Caco-2 (cell line): ENCODE results near the gene NKAIN1. TPM values are rescaled to one million over a fixed set of nuclear protein-coding genes. Genes with fewer than 3 reads are reported as not detected.

Source experiments
- BruUV-seq: library from RNA; stranded (reverse); fragments of 400-500 nt; replicated peaks from 2 replicates; lab custom pipeline; 2021; lab: Mats Ljungman, UMichigan
- CTCF ChIA-PET: fragments of 300-600 bp; sonication (Branson Sonifier 250); formaldehyde crosslinking; loops from one replicate; lab custom pipeline; 2022; ENCODE audit warnings: antibody characterized with exemption; lab: Charles Lee
- POLR2A ChIA-PET: fragments of 300-600 bp; sonication (Branson Sonifier 250); formaldehyde crosslinking; loops from one replicate; lab custom pipeline; 2022; ENCODE audit warnings: antibody characterized with exemption; lab: Charles Lee
- DNase-seq, 2 experiments: peaks; one replicate each; pipeline versions ENCODE4 v3.0.0 to v3.0.0-alpha.2; 2020 to 2022
- H3K27me3 ChIP-seq: replicated peaks from 2 replicates; pipeline ENCODE4 v1.6.0; 2011; ENCODE audit warnings: low read length; ENCODE audit not compliant: control insufficient read depth, insufficient read depth
- H3K36me3 ChIP-seq: 2 replicates; pipeline ENCODE4 v1.5.1; 2011; ENCODE audit warnings: low read length; ENCODE audit not compliant: control insufficient read depth, insufficient read depth
- H3K4me1 ChIP-seq: fragments of 250-450 bp; sonication (Bioruptor Pico); 2 replicates; pipeline ENCODE4 v1.5.1; 2020; ENCODE audit warnings: mild to moderate bottlenecking
- H3K4me3 ChIP-seq: 2 replicates; pipeline ENCODE4 v1.5.1; 2011; ENCODE audit warnings: low read depth, mild to moderate bottlenecking, control low read depth, low read length
- H3K9me3 ChIP-seq: fragments of 250-450 bp; sonication (Bioruptor Pico); 2 replicates; pipeline ENCODE4 v1.5.1; 2020; ENCODE audit warnings: mild to moderate bottlenecking, moderate library complexity
- H3K27ac Mint-ChIP-seq: one replicate; pipeline ENCODE4 v1.8.0; 2022; ENCODE audit warnings: mixed read lengths; ENCODE audit not compliant: unreplicated experiment
- H3K27me3 Mint-ChIP-seq: one replicate; pipeline ENCODE4 v1.8.0; 2022; ENCODE audit warnings: mixed read lengths; ENCODE audit not compliant: insufficient read depth, unreplicated experiment
- H3K36me3 Mint-ChIP-seq: one replicate; pipeline ENCODE4 v1.8.0; 2022; ENCODE audit warnings: mild to moderate bottlenecking, mixed read lengths; ENCODE audit not compliant: insufficient read depth, unreplicated experiment
- H3K4me1 Mint-ChIP-seq: one replicate; pipeline ENCODE4 v1.8.0; 2022; ENCODE audit warnings: low read depth, mixed read lengths; ENCODE audit not compliant: unreplicated experiment
- H3K4me3 Mint-ChIP-seq: one replicate; pipeline ENCODE4 v1.8.0; 2022; ENCODE audit warnings: mild to moderate bottlenecking, moderate library complexity, mixed read lengths; ENCODE audit not compliant: unreplicated experiment
- H3K9me3 Mint-ChIP-seq: one replicate; pipeline ENCODE4 v1.8.0; 2022; ENCODE audit warnings: mixed read lengths; ENCODE audit not compliant: unreplicated experiment
- CTCF ChIP-seq, 2 experiments: fragments of 200-600 bp in 1 of 2; IDR thresholded peaks; 1 replicate in 1 of 2; 2 replicates in 1 of 2; pipeline versions ENCODE4 v1.5.1 to v1.8.0; 2011 to 2022; ENCODE audit warnings: antibody characterized with exemption in 1 of 2, control low read depth in 1 of 2, inconsistent platforms in 1 of 2, low read depth in 1 of 2, low read length in 1 of 2, mild to moderate bottlenecking in 1 of 2, moderate library complexity in 1 of 2; ENCODE audit not compliant: insufficient read depth in 1 of 2, severe bottlenecking in 1 of 2, unreplicated experiment in 1 of 2
- intact Hi-C: fragments of 100-400 bp; cut with micrococcal nuclease; formaldehyde crosslinking; loops from one replicate; pipeline ENCODE4 v1.10.0; 2022; ENCODE audit not compliant: unreplicated experiment
- total RNA-seq: library from RNA; stranded (reverse); gene quantifications from 2 replicates; pipeline ENCODE4 v1.2.3, GENCODE V29; 2022

Gene NKAIN1
- total RNA-seq, 1 experiment from 2014 or later = not detected

- no peak for DNase-seq
- Mint-ChIP-seq H3K9me3 (no peaks in the 10 kb centered on the region), H3K4me1 (no peaks in the 10 kb centered on the region), H3K27me3 (no peaks in the 10 kb centered on the region), H3K4me3 (no peak overlapping the region), H3K27ac (no peak overlapping the region), H3K36me3 (no peaks in the 10 kb centered on the region)
- BruUV-seq = no TSS peak
- POLR2A ChIA-PET = interaction anchor here (0.6 kb wide), 2 partner anchors 28 to 103 kb away, joined by 5 to 6 read pairs; partner anchors contain the start of gene ZCCHC17
- intact Hi-C loops = no loop called here
- no peak overlapping the region for H3K4me3 ChIP-seq
- no peaks in the 10 kb centered on the region for H3K4me1 ChIP-seq
- TF ChIP-seq CTCF (IDR thresholded peaks at IDR 0.05; ENCODE audit: insufficient read depth in 1 of 2, low read depth in 1 of 2, low read length in 1 of 2, severe bottlenecking in 1 of 2, unreplicated experiment in 1 of 2) = no peak
- no peaks in the 10 kb centered on the region for H3K27me3 ChIP-seq
- no peaks in the 10 kb centered on the region for H3K36me3 ChIP-seq
- no peaks in the 10 kb centered on the region for H3K9me3 ChIP-seq
- CTCF ChIA-PET = interaction anchor here (0.7 kb wide), 1 partner anchor 78 kb away, joined by 3 read pairs; no protein-coding TSS in a partner anchor
These were observed 46.0 kb downstream of the NKAIN1 start for GRCh38 chr1:31193729-31194128.

- Histone ChIP-seq H3K4me1 (no peaks in the 10 kb centered on the region), H3K36me3 (no peaks in the 10 kb centered on the region), H3K4me3 (no peak overlapping the region), H3K9me3 (no peaks in the 10 kb centered on the region), H3K27me3 (no peaks in the 10 kb centered on the region)
- Mint-ChIP-seq H3K36me3 (no peaks in the 10 kb centered on the region), H3K27ac (no peak overlapping the region), H3K4me3 (no peak overlapping the region), H3K9me3 (no peaks in the 10 kb centered on the region), H3K4me1 (no peaks in the 10 kb centered on the region), H3K27me3 (peaks cover 5% of the 10 kb centered on the region)
- TF ChIP-seq CTCF (IDR thresholded peaks at IDR 0.05; ENCODE audit: insufficient read depth in 1 of 2, low read depth in 1 of 2, low read length in 1 of 2, severe bottlenecking in 1 of 2, unreplicated experiment in 1 of 2) = no peak
- no TSS peak for BruUV-seq
- CTCF ChIA-PET = no interaction called here
- no peak for DNase-seq
- intact Hi-C loops = no loop called here
- POLR2A ChIA-PET = interaction anchor here (0.6 kb wide), 1 partner anchor 10 kb away, joined by 4 read pairs; no protein-coding TSS in a partner anchor
These were observed 48.4 kb downstream of the NKAIN1 start for GRCh38 chr1:31191281-31191680.

GRCh38 chr1:31189696-31190674 is 49.7 kb downstream of the NKAIN1 start:
- Histone ChIP-seq H3K4me1 (no peaks in the 10 kb centered on the region), H3K27me3 (no peaks in the 10 kb centered on the region), H3K36me3 (no peaks in the 10 kb centered on the region), H3K9me3 (no peaks in the 10 kb centered on the region), H3K4me3 (no peak overlapping the region)
- Mint-ChIP-seq H3K4me3 (no peak overlapping the region), H3K36me3 (no peaks in the 10 kb centered on the region), H3K27ac (no peak overlapping the region), H3K9me3 (no peaks in the 10 kb centered on the region), H3K27me3 (peaks cover 5% of the 10 kb centered on the region), H3K4me1 (no peaks in the 10 kb centered on the region)
- POLR2A ChIA-PET = interaction anchor here (0.5 kb wide), 1 partner anchor 99 kb away, joined by 7 read pairs; no protein-coding TSS in a partner anchor
- CTCF ChIA-PET = interaction anchor here (1.0 kb wide), 1 partner anchor 9 kb away, joined by 3 read pairs; no protein-coding TSS in a partner anchor
- no TSS peak for BruUV-seq
- intact Hi-C loops = no loop called here
- DNase-seq = no peak
- TF ChIP-seq CTCF (IDR thresholded peaks at IDR 0.05; ENCODE audit: insufficient read depth in 1 of 2, low read depth in 1 of 2, low read length in 1 of 2, severe bottlenecking in 1 of 2, unreplicated experiment in 1 of 2) = no peak
